ENCODE measurements around the gene GADD45G. TPM values are rescaled to one million over a fixed set of nuclear protein-coding genes. Genes with fewer than 3 reads are reported as not detected.

The GADD45G gene
- total RNA-seq, 1 experiment from 2014 or later, result not detected

- intact Hi-C loops (cut with micrococcal nuclease), result no loop called here
- no peak for TF ChIP-seq CTCF (IDR thresholded peaks at IDR 0.05; ENCODE audit: unreplicated experiment)
- CTCF ChIA-PET, result interaction anchor here (1.2 kb wide), 1 partner anchor 13 kb away, joined by 3 read pairs; no protein-coding TSS in a partner anchor
- no peaks in the 10 kb centered on the region for H3K4me1 Mint-ChIP-seq (ENCODE audit: insufficient read depth, unreplicated experiment)
- DNase-seq (ENCODE audit: unreplicated experiment), result no peak
- no peaks in the 10 kb centered on the region for H3K9me3 Mint-ChIP-seq (ENCODE audit: unreplicated experiment)
- BruUV-seq (replicated peaks), result no TSS peak
- no peaks in the 10 kb centered on the region for H3K36me3 Mint-ChIP-seq (ENCODE audit: insufficient read depth, unreplicated experiment)
- H3K27ac Mint-ChIP-seq (ENCODE audit: low read depth, unreplicated experiment), result no peak overlapping the region
- H3K27me3 Mint-ChIP-seq (ENCODE audit: insufficient read depth, unreplicated experiment), result no peaks in the 10 kb centered on the region
- no peak overlapping the region for H3K4me3 Mint-ChIP-seq (ENCODE audit: unreplicated experiment)
- POLR2A ChIA-PET, result interaction anchor here (0.9 to 1.0 kb wide), 2 partner anchors 13 to 16 kb away, joined by 3 read pairs; no protein-coding TSS in a partner anchor
These were observed 14.2 kb downstream of the GADD45G start for GRCh38 chr9:89619019-89619418.

GRCh38 chr9:89619424-89620138 lies 14.8 kb downstream of the GADD45G start:
- no TSS peak for BruUV-seq (replicated peaks)
- Mint-ChIP-seq H3K4me3 (ENCODE audit: unreplicated experiment) (no peak overlapping the region), H3K9me3 (ENCODE audit: unreplicated experiment) (no peaks in the 10 kb centered on the region), H3K27me3 (ENCODE audit: insufficient read depth, unreplicated experiment) (no peaks in the 10 kb centered on the region), H3K36me3 (ENCODE audit: insufficient read depth, unreplicated experiment) (no peaks in the 10 kb centered on the region), H3K27ac (ENCODE audit: low read depth, unreplicated experiment) (no peak overlapping the region), H3K4me1 (ENCODE audit: insufficient read depth, unreplicated experiment) (no peaks in the 10 kb centered on the region)
- intact Hi-C loops (cut with micrococcal nuclease), result no loop called here
- no peak for TF ChIP-seq CTCF (IDR thresholded peaks at IDR 0.05; ENCODE audit: unreplicated experiment)
- CTCF ChIA-PET, result interaction anchor here (1.2 to 1.5 kb wide), 3 partner anchors 12 to 480 kb away, joined by 3 to 5 read pairs (median 3); no protein-coding TSS in a partner anchor
- no peak for DNase-seq (ENCODE audit: unreplicated experiment)
- POLR2A ChIA-PET, result interaction anchor here (1.0 kb wide), 1 partner anchor 16 kb away, joined by 3 read pairs; no protein-coding TSS in a partner anchor

- no peak for TF ChIP-seq CTCF (IDR thresholded peaks at IDR 0.05; ENCODE audit: unreplicated experiment)
- ChIA-PET POLR2A (no interaction called here), CTCF (interaction anchor here (1.0 to 1.5 kb wide), 2 partner anchors 14 to 18 kb away, joined by 4 to 5 read pairs; no protein-coding TSS in a partner anchor)
- H3K4me3 Mint-ChIP-seq (ENCODE audit: unreplicated experiment), result no peak overlapping the region
- no peaks in the 10 kb centered on the region for H3K27me3 Mint-ChIP-seq (ENCODE audit: insufficient read depth, unreplicated experiment)
- intact Hi-C loops (cut with micrococcal nuclease), result no loop called here
- H3K4me1 Mint-ChIP-seq (ENCODE audit: insufficient read depth, unreplicated experiment), result no peaks in the 10 kb centered on the region
- no peaks in the 10 kb centered on the region for H3K9me3 Mint-ChIP-seq (ENCODE audit: unreplicated experiment)
- BruUV-seq (replicated peaks), result no TSS peak
- no peak overlapping the region for H3K27ac Mint-ChIP-seq (ENCODE audit: low read depth, unreplicated experiment)
- no peak for DNase-seq (ENCODE audit: unreplicated experiment)
- no peaks in the 10 kb centered on the region for H3K36me3 Mint-ChIP-seq (ENCODE audit: insufficient read depth, unreplicated experiment)
These were observed 16.2 kb downstream of the GADD45G start for GRCh38 chr9:89621031-89621430.

GRCh38 chr9:89621676-89622075 lies 16.9 kb downstream of the GADD45G start:
- no peak overlapping the region for H3K4me3 Mint-ChIP-seq (ENCODE audit: unreplicated experiment)
- H3K27ac Mint-ChIP-seq (ENCODE audit: low read depth, unreplicated experiment), result no peak overlapping the region
- BruUV-seq (replicated peaks), result no TSS peak
- ChIA-PET CTCF (no interaction called here), POLR2A (interaction anchor here (0.6 kb wide), 1 partner anchor 431 kb away, joined by 3 read pairs; no protein-coding TSS in a partner anchor)
- H3K36me3 Mint-ChIP-seq (ENCODE audit: insufficient read depth, unreplicated experiment), result no peaks in the 10 kb centered on the region
- no peak for DNase-seq (ENCODE audit: unreplicated experiment)
- H3K4me1 Mint-ChIP-seq (ENCODE audit: insufficient read depth, unreplicated experiment), result no peaks in the 10 kb centered on the region
- H3K27me3 Mint-ChIP-seq (ENCODE audit: insufficient read depth, unreplicated experiment), result peaks cover 6% of the 10 kb centered on the region
- H3K9me3 Mint-ChIP-seq (ENCODE audit: unreplicated experiment), result no peaks in the 10 kb centered on the region
- no peak for TF ChIP-seq CTCF (IDR thresholded peaks at IDR 0.05; ENCODE audit: unreplicated experiment)
- intact Hi-C loops (cut with micrococcal nuclease), result no loop called here
